GM13977 (cell line): ENCODE results near the gene CFL1.

Experiments
- DNase-seq: peaks from one replicate; pipeline ENCODE4 v3.0.0; 2012; ENCODE audit warnings: low spot score
- CTCF ChIP-seq: IDR thresholded peaks from 2 replicates; pipeline ENCODE4 v1.5.1; 2012; ENCODE audit warnings: mild to moderate bottlenecking, control low read depth; ENCODE audit not compliant: insufficient read depth; ENCODE audit errors: extremely low read depth, missing control alignments
- in situ Hi-C: fragments of 300-500 bp; cut with MboI; formaldehyde crosslinking; loops from one replicate; pipeline ENCODE4 v1.12.0; 2022; ENCODE audit warnings: low sequenced_read_pairs, low pct_unique_long_range_greater_than_20kb, mixed read lengths, inconsistent platforms; ENCODE audit not compliant: unreplicated experiment

The CFL1 gene

GRCh38 chr11:65857853-65858680 lies at the start of gene CFL1:
TSS of gene CFL1 (minus strand) at chr11:65858180. CDS start at chr11:65858099, 81 bp downstream.
- DNase-seq, result peak; percentile 94
- TF ChIP-seq CTCF, result no peak
- in situ Hi-C loops, result no loop called here

- in situ Hi-C loops, result no loop called here
- TF ChIP-seq CTCF, result no peak
- DNase-seq, result no peak
These were observed 48.6 kb upstream of the CFL1 start for GRCh38 chr11:65906602-65907001.

- no peak for DNase-seq
- in situ Hi-C loops, result no loop called here
- no peak for TF ChIP-seq CTCF
These were observed 45.7 kb upstream of the CFL1 start for GRCh38 chr11:65903715-65904114.

- TF ChIP-seq CTCF, result no peak
- in situ Hi-C loops, result no loop called here
- no peak for DNase-seq
These were observed 45.1 kb upstream of the CFL1 start for GRCh38 chr11:65903068-65903481.

- no peak for TF ChIP-seq CTCF
- DNase-seq, result no peak
- in situ Hi-C loops, result no loop called here
These were observed 42.9 kb upstream of the CFL1 start for GRCh38 chr11:65900899-65901180.

GRCh38 chr11:65900125-65900898 lies 42.3 kb upstream of the CFL1 start, which contains the start of gene FOSL1:
TSS of gene FOSL1 (minus strand) at chr11:65900388. CDS start at chr11:65900339, 49 bp downstream.
- DNase-seq, result peak; percentile 95
- TF ChIP-seq CTCF, result no peak
- in situ Hi-C loops, result no loop called here
